Trophoblast cell (in vitro differentiated cells and primary cell): ENCODE data around the gene ITSN2.
"Not testable (repeated sequence)": the region's sequence is repeated elsewhere in the genome, so short reads cannot be mapped to it uniquely, and the experiment has no call there.

ENCODE experiments used
- DNase-seq, 2 donors: peaks; one replicate each; pipeline ENCODE4 v3.0.0-alpha.2; 2016
- H2AFZ ChIP-seq: 2 replicates; pipeline ENCODE4 v1.6.1; 2013; ENCODE audit warnings: low read length, moderate library complexity, mild to moderate bottlenecking; ENCODE audit not compliant: insufficient read depth, poor library complexity
- H2AK5ac ChIP-seq: 2 replicates; pipeline ENCODE4 v1.6.1; 2013; ENCODE audit warnings: mild to moderate bottlenecking, low read length
- H2BK120ac ChIP-seq: 2 replicates; pipeline ENCODE4 v1.6.1; 2013; ENCODE audit warnings: low read length, mild to moderate bottlenecking, moderate library complexity; ENCODE audit not compliant: insufficient read depth, poor library complexity
- H2BK12ac ChIP-seq: 2 replicates; pipeline ENCODE4 v1.6.1; 2013; ENCODE audit warnings: mild to moderate bottlenecking, low read length, moderate library complexity
- H2BK5ac ChIP-seq: 2 replicates; pipeline ENCODE4 v1.6.1; 2013; ENCODE audit warnings: low read length, low read depth, moderate library complexity, mild to moderate bottlenecking; ENCODE audit not compliant: poor library complexity
- H3K14ac ChIP-seq: 2 replicates; pipeline ENCODE4 v1.6.1; 2013; ENCODE audit warnings: mild to moderate bottlenecking, low read length
- H3K18ac ChIP-seq: 2 replicates; pipeline ENCODE4 v1.6.1; 2013; ENCODE audit warnings: mild to moderate bottlenecking, low read length
- H3K23ac ChIP-seq: 2 replicates; pipeline ENCODE4 v1.6.1; 2013; ENCODE audit warnings: low read length
- H3K27ac ChIP-seq: 2 replicates; pipeline ENCODE4 v1.5.1; 2013; ENCODE audit warnings: low read depth, mild to moderate bottlenecking, inconsistent platforms, low read length, moderate library complexity
- H3K27me3 ChIP-seq: 2 replicates; pipeline ENCODE4 v1.6.1; 2013; ENCODE audit warnings: inconsistent platforms, mild to moderate bottlenecking, low read length, moderate library complexity; ENCODE audit not compliant: insufficient read depth
- H3K36me3 ChIP-seq, 2 experiments: 1 replicate in 1 of 2; 2 replicates in 1 of 2; pipeline ENCODE4 v1.6.1; 2013; ENCODE audit warnings: low read length in 2 of 2, mild to moderate bottlenecking in 2 of 2, moderate library complexity in 1 of 2; ENCODE audit not compliant: insufficient read depth in 2 of 2, control insufficient read depth in 1 of 2
- H3K4ac ChIP-seq: 2 replicates; pipeline ENCODE4 v1.6.1; 2013; ENCODE audit warnings: low read depth, mild to moderate bottlenecking, low read length, moderate library complexity
- H3K4me1 ChIP-seq, 2 experiments: 1 replicate in 1 of 2; 2 replicates in 1 of 2; pipeline ENCODE4 v1.6.1; 2013; ENCODE audit warnings: low read length in 2 of 2, mild to moderate bottlenecking in 2 of 2, moderate library complexity in 1 of 2; ENCODE audit not compliant: insufficient read depth in 2 of 2, control insufficient read depth in 1 of 2
- H3K4me2 ChIP-seq: 2 replicates; pipeline ENCODE4 v1.6.1; 2013; ENCODE audit warnings: inconsistent platforms, mild to moderate bottlenecking, low read length, moderate library complexity
- H3K4me3 ChIP-seq: 2 replicates; pipeline ENCODE4 v1.5.1; 2013; ENCODE audit warnings: mild to moderate bottlenecking, low read depth, low read length, inconsistent platforms
- H3K79me1 ChIP-seq: one replicate; pipeline ENCODE4 v1.6.1; 2013; ENCODE audit warnings: low read length
- H3K79me2 ChIP-seq: 2 replicates; pipeline ENCODE4 v1.6.1; 2013; ENCODE audit warnings: low read length, mild to moderate bottlenecking; ENCODE audit not compliant: control insufficient read depth, insufficient read depth, poor library complexity
- H3K9ac ChIP-seq: 2 replicates; pipeline ENCODE4 v1.6.1; 2013; ENCODE audit warnings: mild to moderate bottlenecking, low read length
- H3K9me3 ChIP-seq: 2 replicates; pipeline ENCODE4 v1.6.1; 2013; ENCODE audit warnings: low read depth, mild to moderate bottlenecking, control low read depth, inconsistent platforms, low read length; ENCODE audit not compliant: insufficient read depth
- H4K12ac ChIP-seq: 2 replicates; pipeline ENCODE4 v1.6.1; 2013; ENCODE audit warnings: low read depth, mild to moderate bottlenecking, low read length, moderate library complexity
- H4K8ac ChIP-seq: 2 replicates; pipeline ENCODE4 v1.6.1; 2013; ENCODE audit warnings: low read depth, mild to moderate bottlenecking, low read length, moderate library complexity
- H4K91ac ChIP-seq: one replicate; pipeline ENCODE4 v1.6.1; 2013; ENCODE audit warnings: low read depth, mild to moderate bottlenecking, low read length, moderate library complexity
- WGBS: extraction: QIAGEN DNeasy Blood & Tissue Kit; methylation state at CpG from one replicate; pipeline ENCODE4 v1.1.7; 2013; ENCODE audit warnings: missing lambda C conversion rate; ENCODE audit not compliant: insufficient read length, insufficient coverage; ENCODE audit errors: extremely low coverage; 5-methylcytosine and 5-hydroxymethylcytosine counted together

ITSN2 gene

DNA sequence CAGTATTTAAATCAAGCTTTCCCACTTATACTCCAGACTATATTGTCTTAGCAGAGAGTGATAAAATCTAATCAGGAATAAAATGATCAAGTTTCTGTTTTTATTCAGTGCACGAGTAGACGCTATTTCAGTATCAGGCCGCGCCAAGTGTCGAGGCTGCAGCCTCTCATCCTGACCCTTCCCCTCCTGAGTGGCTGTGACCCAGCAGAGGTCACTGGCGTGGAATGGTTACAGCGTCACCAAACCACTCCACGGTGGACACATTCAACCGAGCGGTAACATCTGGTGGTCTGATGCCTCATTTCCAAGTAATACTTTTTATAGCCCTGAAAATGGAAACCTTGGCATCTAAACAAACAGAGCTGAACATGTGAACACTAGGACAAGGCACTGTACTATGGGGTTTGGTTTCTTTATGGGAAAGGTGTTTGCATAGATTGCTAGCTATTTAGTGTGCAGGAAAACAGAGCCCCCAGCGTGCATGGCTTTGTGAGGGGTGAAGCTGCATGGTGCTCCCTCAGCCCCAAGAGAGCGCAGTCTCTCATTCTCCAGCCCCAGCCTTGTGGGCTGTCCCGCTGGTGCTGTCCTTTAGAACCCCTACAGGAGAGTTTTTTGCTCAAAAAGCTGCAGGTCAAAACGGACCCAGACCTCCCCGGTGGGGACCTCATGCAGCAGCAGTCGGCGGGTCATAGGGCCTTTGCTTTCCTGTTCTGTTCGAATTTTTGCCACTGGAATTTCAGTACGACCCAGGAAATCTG is 157.1 kb downstream of the ITSN2 start:
- Histone ChIP-seq H3K79me2 (no peaks in the 10 kb centered on the region), H2BK120ac (no peak overlapping the region), H4K8ac (no peak overlapping the region), H3K4ac (no peak overlapping the region), H3K4me1 (no peaks in the 10 kb centered on the region), H3K4me2 (no peak overlapping the region), H3K36me3 (peaks cover 18 to 22% of the 10 kb centered on the region in 2 experiments), H2BK12ac (no peak overlapping the region), H3K14ac (no peak overlapping the region), H2BK5ac (no peak overlapping the region), H3K9ac (no peak overlapping the region), H2AFZ (no peak overlapping the region), H4K12ac (no peak overlapping the region), H3K4me3 (no peak overlapping the region), H4K91ac (no peak overlapping the region), H3K18ac (no peak overlapping the region), H2AK5ac (no peak overlapping the region), H3K27ac (no peak overlapping the region), H3K27me3 (no peaks in the 10 kb centered on the region), H3K9me3 (no peaks in the 10 kb centered on the region), H3K79me1 (no peaks in the 10 kb centered on the region), H3K23ac (no peak overlapping the region)
- no CpG with 5 or more reads among the region's 19 CpGs for WGBS
- DNase-seq: no peak

DNA sequence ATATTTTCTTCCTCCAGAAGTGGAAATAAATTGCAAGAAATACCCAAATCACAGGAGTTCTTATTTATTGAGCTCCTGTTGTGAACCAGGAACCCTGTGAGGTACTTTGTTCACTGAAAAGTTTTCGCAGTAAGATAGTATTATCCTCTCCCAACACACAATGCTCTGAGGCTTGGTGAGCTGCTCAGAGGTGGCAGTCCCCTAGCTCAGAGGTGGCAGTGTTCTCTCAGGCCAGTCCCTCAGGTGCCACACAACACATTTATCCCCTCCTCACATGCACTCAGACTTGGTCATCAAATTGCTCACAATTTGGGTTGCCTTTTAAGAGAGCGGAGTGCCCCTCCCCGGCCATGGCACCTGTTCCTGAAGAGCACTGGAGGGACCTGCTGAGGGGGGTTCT is 159.5 kb downstream of the ITSN2 start:
- Histone ChIP-seq H2BK5ac (no peak overlapping the region), H2BK12ac (no peak overlapping the region), H3K27ac (no peak overlapping the region), H3K18ac (no peak overlapping the region), H3K27me3 (no peaks in the 10 kb centered on the region), H4K8ac (no peak overlapping the region), H3K36me3 (peaks cover 6 to 17% of the 10 kb centered on the region in 2 experiments), H2AK5ac (no peak overlapping the region), H2BK120ac (no peak overlapping the region), H3K4ac (no peak overlapping the region), H2AFZ (no peak overlapping the region), H4K91ac (no peak overlapping the region), H3K79me1 (no peaks in the 10 kb centered on the region), H3K9me3 (no peaks in the 10 kb centered on the region), H3K4me1 (no peaks in the 10 kb centered on the region), H4K12ac (no peak overlapping the region), H3K4me3 (no peak overlapping the region), H3K4me2 (no peak overlapping the region), H3K23ac (no peak overlapping the region), H3K79me2 (no peaks in the 10 kb centered on the region), H3K9ac (no peak overlapping the region), H3K14ac (no peak overlapping the region)
- no peak for DNase-seq
- no CpG with 5 or more reads among the region's 3 CpGs for WGBS

DNA sequence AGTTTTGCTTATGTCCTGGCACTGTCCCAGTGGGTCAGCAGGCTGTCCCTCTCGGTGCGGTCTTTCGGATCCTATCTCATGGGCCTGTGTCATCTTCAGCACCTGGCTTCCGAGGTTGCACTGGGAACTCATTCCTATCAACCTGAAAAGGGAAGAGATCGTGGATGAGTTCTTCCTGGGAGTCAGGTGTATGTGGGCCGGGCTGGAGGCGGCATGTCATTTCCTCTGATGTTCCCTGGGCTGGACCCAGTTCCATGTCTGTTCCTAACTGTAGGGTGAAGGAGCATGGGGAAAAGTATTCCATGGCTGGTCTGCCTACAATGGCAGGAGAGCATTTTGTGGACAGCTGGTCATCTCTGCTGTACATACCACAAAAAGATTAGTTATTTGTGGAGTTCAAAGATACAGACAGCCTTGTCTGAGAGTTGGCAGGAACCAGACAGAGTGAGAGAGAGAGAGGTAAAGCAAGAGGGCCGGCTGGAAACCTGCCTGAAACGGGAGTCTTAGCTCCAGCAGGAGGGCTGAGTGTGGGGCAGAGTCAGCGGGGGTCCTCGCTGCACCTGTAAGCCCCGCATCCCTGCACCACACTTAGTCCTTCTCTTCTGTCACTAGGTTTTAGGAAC is 160.3 kb downstream of the ITSN2 start:
- H2BK12ac ChIP-seq: no peak overlapping the region
- H3K27me3 ChIP-seq: no peaks in the 10 kb centered on the region
- no peak overlapping the region for H3K9ac ChIP-seq
- no peaks in the 10 kb centered on the region for H3K79me1 ChIP-seq
- no peak overlapping the region for H2AK5ac ChIP-seq
- H3K4me2 ChIP-seq: no peak overlapping the region
- H3K4me3 ChIP-seq: no peak overlapping the region
- H3K4me1 ChIP-seq: no peaks in the 10 kb centered on the region
- no peak overlapping the region for H3K27ac ChIP-seq
- DNase-seq: no peak
- no CpG with 5 or more reads among the region's 12 CpGs for WGBS
- H2BK5ac ChIP-seq: no peak overlapping the region
- no peak overlapping the region for H3K18ac ChIP-seq
- no peaks in the 10 kb centered on the region for H3K9me3 ChIP-seq
- no peaks in the 10 kb centered on the region for H3K79me2 ChIP-seq
- no peak overlapping the region for H2AFZ ChIP-seq
- no peak overlapping the region for H4K8ac ChIP-seq
- H4K91ac ChIP-seq: no peak overlapping the region
- H3K36me3 ChIP-seq: peaks cover 6 to 16% of the 10 kb centered on the region in 2 experiments
- H3K23ac ChIP-seq: no peak overlapping the region
- no peak overlapping the region for H4K12ac ChIP-seq
- no peak overlapping the region for H2BK120ac ChIP-seq
- no peak overlapping the region for H3K4ac ChIP-seq
- H3K14ac ChIP-seq: no peak overlapping the region

DNA sequence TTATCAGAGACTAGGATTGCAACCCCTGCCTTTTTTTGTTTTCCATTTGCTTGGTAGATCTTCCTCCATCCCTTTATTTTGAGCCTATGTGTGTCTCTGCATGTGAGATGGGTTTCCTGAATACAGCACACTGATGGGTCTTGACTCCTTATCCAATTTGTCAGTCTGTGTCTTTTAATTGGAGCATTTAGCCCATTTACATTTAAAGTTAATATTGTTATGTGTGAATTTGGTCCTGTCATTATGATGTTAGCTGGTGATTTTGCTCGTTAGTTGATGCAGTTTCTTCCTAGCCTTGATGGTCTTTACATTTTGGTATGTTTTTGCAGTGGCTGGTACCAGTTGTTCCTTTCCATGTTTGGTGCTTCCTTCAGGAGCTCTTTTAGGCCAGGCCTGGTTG is 163.1 kb downstream of the ITSN2 start:
- not testable (repeated sequence) for H3K79me1 ChIP-seq, H2AK5ac ChIP-seq, H4K8ac ChIP-seq, H2AFZ ChIP-seq, H2BK120ac ChIP-seq, H3K14ac ChIP-seq, H3K9ac ChIP-seq, H3K18ac ChIP-seq, H3K4me1 ChIP-seq, H4K12ac ChIP-seq, H3K79me2 ChIP-seq, H3K23ac ChIP-seq, DNase-seq, H3K27me3 ChIP-seq, H3K4ac ChIP-seq, H3K27ac ChIP-seq, H4K91ac ChIP-seq, H3K36me3 ChIP-seq, H3K9me3 ChIP-seq, H3K4me2 ChIP-seq, H3K4me3 ChIP-seq, H2BK12ac ChIP-seq, H2BK5ac ChIP-seq
- WGBS: no CpG with 5 or more reads among the region's 1 CpG
